GM21619 (cell line): ENCODE results near the gene RHAG.
"Not testable (repeated sequence)": the region's sequence is repeated elsewhere in the genome, so short reads cannot be mapped to it uniquely, and the experiment has no call there.

Experiments
- ATAC-seq: cut with Tn5 transposase; IDR thresholded peaks from one replicate; pipeline ENCODE4 v1.9.1; 2021; ENCODE audit not compliant: unreplicated experiment

Gene RHAG

GRCh38 chr6:49636713-49637349 is at the start of gene RHAG:
TSS of gene RHAG (minus strand) at chr6:49636839. CDS start at chr6:49636812, 27 bp downstream.
- no peak for ATAC-seq

DNA sequence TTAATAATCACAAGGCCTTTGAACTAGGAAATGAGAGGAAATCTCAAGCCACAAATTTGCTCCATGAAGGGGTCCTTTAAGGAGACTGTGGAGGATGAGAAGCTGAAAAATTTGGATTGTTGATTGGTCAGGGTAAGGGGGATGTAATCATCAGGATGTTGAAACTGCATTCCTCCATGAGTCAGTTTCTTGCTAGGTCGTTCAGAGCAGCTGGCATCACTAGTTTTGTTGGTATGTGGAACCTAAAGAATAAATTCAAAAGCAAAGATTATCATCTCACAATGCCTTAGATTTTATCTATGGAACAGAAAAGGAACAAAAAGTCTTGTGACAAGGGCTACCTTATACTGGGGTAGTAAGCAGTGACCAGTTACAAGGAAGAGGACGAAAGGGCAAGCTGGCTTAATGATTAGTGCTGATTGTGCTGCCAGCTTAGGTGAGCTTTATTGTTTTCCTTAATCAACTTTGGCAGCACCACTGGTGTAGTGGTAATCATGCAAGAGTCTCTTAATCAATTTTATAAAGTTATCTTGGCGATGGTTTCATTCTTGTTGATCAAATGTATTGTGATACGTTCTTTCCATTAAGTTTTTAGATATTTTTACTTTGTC is 40.1 kb upstream of the RHAG start:
- ATAC-seq, result no peak

GRCh38 chr6:49675816-49676215 is 39.2 kb upstream of the RHAG start:
- ATAC-seq, result no peak

DNA sequence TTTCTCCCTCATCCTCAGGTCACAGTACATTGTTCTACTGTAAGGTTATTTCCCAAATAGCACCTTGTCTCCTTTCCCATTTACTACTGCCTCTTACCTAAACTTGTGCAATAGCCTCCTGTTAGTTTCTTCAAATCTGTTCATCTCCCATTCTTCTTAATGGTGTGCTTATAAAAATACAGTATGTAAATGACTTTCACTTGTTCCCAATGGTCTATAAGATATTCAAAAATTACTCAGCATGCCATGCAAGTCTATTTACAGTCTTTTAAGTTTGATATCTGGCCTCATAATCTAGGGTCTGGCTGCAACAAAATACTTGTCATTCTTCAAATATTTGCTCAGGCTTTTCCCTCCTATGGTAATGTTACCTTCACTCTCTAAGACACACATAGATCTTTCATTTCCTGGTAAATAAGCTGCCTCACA is 31.5 kb upstream of the RHAG start:
- ATAC-seq, result no peak

- no peak for ATAC-seq
Observed at GRCh38 chr6:49666930-49667757, 30.5 kb upstream of the RHAG start.

GRCh38 chr6:49666480-49666879 is 29.8 kb upstream of the RHAG start:
- no peak for ATAC-seq

DNA sequence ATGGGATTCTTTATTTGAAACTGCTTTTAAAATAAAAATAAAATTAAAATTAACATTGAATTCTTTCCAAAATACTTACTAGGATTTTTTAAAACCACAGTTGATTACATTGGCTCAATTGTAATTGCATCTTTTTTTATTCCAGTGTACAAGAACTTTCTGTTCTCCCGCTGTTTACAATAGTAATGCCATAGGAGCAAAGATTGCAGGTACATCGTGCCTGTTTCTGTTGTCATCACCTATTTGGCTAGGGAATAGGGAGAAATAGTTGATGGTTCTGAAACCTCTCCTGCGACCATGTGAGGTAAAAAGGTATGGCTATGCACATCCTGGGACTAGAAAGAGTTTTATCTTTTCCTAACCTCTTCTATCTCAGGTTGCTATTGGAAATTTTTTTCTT is 28.2 kb upstream of the RHAG start:
- ATAC-seq, result no peak

DNA sequence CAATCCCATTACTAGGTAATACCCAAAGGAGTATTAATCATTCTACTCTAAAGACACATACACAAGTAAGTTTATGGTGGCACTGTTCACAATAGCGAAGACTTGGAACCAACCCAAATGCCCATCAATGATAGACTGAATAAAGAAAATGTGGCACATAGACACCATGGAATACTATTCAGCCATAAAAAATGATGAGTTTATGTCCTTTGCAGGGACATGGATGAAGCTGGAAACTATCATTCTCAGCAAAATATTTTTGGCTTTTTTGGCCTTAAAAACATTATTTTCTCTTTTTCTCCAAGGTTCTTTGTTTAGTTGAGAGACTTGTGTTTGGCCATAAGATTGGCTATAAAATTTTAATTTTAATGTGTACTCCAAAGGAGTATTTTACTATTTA is 27.4 kb upstream of the RHAG start:
- ATAC-seq, result not testable (repeated sequence)

- no peak for ATAC-seq
Observed at GRCh38 chr6:49662892-49663261, 26.2 kb upstream of the RHAG start.

DNA sequence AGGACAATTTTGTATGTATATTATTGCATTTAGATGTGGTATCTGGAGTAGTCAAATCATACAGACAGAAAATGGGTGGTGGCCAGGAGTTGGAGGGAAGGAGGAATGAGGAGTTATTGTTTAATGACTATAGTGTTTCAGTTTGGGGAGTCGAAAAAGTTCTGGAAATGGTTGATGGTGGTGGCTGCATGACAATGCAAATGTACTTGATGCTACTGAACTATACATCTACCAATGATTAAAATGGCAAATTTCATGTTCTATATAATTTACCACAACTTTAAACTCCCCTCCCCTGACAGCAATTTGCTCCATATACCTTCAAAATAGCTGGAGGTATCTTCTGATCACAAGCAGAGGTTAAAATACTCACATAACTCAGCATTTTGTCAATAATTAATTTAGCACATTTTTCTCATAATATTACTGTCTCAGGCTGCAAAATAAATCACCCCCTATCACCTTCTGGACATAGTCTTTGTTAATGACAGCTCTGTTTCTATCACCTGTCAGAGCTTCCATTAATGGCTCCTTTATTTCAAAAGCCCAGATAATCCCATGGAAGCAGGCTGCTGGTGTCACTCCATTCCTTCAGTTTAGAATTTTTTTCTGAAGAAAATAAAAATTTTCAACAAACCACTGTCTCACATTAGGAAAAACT is 25.7 kb upstream of the RHAG start:
- ATAC-seq, result no peak

GRCh38 chr6:49653942-49654341 is 17.3 kb upstream of the RHAG start:
- no peak for ATAC-seq

DNA sequence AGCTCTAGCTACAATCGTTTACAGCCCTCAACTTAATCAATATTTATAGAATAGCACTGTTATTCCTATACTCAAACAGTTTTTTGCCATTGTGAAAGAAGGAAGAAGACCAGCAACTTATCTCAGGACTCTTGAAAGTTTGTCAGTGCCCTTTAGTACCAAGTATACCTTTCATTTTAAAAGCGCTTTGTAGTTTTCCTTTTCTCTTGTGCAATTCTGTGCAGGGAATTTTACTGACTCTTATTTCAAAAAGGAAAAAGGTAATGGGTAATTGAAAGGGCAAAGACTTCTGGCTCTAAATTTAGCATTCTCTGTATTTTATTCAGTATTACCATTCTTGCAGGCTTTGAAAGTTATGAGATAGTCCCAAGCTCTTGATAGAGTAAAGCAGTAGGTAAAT is 16.8 kb upstream of the RHAG start:
- ATAC-seq, result no peak

- ATAC-seq, result no peak
Observed at GRCh38 chr6:49651239-49651638, 14.6 kb upstream of the RHAG start.

DNA sequence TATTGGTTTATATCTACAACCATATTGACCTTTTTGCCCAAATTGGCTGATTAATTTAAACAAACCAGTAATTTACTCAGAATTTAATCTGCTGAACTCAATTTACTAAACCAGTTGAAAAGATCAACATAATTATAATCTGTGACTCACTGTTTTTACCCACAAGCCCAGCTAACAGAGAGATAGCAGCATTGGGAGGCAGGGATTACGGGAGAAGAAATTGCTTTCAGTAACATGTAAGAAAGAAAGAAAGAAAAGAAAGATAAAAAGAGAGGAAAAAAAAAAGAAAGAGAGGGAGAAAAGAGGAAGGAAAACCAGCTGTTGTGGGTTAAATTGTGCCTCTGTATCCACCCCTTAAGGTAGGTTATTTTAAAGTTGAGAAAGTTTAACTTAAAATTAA is 13.3 kb upstream of the RHAG start:
- no peak for ATAC-seq

GRCh38 chr6:49648036-49648435 is 11.4 kb upstream of the RHAG start:
- ATAC-seq, result no peak

DNA sequence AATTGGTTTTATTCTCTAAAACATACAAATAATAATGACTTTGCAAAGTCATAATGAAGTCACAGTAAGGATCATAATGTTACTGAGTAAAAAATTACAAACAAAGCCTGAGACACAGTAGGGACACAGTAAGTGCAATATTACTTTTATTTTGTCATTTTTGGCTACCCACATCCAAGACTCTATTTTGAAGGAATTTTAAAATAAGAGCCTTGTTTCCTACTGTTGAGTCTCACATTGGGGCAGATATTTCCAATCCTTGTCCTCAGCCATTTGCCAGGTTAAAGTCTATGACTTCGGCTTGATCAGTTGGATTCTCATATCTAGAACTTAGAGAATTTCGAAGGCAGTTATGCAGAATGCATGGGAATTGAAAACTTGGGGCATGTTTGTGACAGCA is 10.8 kb upstream of the RHAG start:
- ATAC-seq, result no peak

GRCh38 chr6:49646942-49647341 is 10.3 kb upstream of the RHAG start:
- ATAC-seq, result no peak

- no peak for ATAC-seq
Observed at GRCh38 chr6:49646130-49646824, 9.6 kb upstream of the RHAG start.

GRCh38 chr6:49645139-49645538 is 8.5 kb upstream of the RHAG start:
- no peak for ATAC-seq

DNA sequence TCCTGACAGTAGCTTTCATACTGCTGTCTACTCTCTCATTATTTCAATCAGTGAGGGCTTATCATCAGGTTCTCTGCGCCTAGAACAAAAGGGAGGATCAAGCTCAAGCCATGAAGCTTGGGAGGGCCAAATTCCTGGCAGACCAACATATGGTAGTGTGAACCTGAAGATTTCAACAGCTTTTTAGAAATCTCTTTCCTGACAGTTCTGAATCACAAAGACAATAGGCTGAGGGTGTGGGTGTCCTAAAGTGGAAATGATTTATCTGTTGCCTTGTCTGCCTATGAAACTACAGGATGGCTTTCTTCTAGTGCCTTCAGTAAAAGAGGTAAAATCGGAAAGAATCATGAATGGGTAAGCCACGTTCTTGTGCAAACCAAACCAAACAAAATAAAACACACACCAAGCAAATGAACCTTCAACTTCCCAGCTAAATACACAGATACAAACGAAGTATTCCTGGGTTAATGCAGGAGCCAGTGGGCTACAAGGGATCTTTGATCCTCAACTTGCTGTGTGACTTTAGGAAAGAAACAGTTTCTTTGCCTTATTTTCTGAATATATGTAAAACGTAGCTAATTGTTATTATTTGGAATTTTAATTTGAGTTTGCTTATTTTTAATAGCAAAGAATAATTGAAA is 2.7 kb upstream of the RHAG start:
- ATAC-seq, result no peak

- ATAC-seq, result no peak
Observed at GRCh38 chr6:49637350-49637731, 702 bp upstream of the RHAG start.
